Small intestine (tissue), 7 donors: ENCODE measurements around the gene JAKMIP1. TPM values are rescaled to one million over a fixed set of nuclear protein-coding genes. Genes with fewer than 3 reads are reported as not detected.

ENCODE experiments used
- DNase-seq, 2 donors: peaks; one replicate each; pipeline versions ENCODE4 v3.0.0 to v3.0.0-alpha.2; 2013
- FAIRE-seq: peaks from 2 replicates; lab custom pipeline; 2012; peaks lifted over from hg19 to GRCh38; lab: Jason Lieb, UNC
- H3K27ac ChIP-seq, 3 donors: one replicate each; pipeline ENCODE4 v1.5.1; 2013; ENCODE audit warnings: low read length in 2 of 3, mild to moderate bottlenecking in 2 of 3, control low read depth in 1 of 3, inconsistent platforms in 1 of 3, low read depth in 1 of 3, moderate library complexity in 1 of 3
- H3K27me3 ChIP-seq, 3 donors: one replicate each; pipeline ENCODE4 v1.6.1; 2013; ENCODE audit warnings: low read length in 3 of 3, inconsistent platforms in 1 of 3; ENCODE audit not compliant: control insufficient read depth in 3 of 3, insufficient read depth in 3 of 3
- H3K36me3 ChIP-seq, 3 donors: one replicate each; pipeline ENCODE4 v1.6.1; 2013; ENCODE audit warnings: low read length in 3 of 3, inconsistent platforms in 1 of 3, low read depth in 1 of 3, mild to moderate bottlenecking in 1 of 3, moderate library complexity in 1 of 3; ENCODE audit not compliant: control insufficient read depth in 3 of 3, insufficient read depth in 2 of 3
- H3K4me1 ChIP-seq, 3 donors: one replicate each; pipeline ENCODE4 v1.6.1; 2013; ENCODE audit warnings: low read length in 2 of 3, inconsistent platforms in 1 of 3, low read depth in 1 of 3, mild to moderate bottlenecking in 1 of 3, moderate library complexity in 1 of 3; ENCODE audit not compliant: control insufficient read depth in 3 of 3, insufficient read depth in 2 of 3
- H3K4me3 ChIP-seq, 3 donors: one replicate each; pipeline ENCODE4 v1.5.1; 2013; ENCODE audit warnings: low read length in 3 of 3, control low read depth in 1 of 3, inconsistent platforms in 1 of 3, low read depth in 1 of 3, mild to moderate bottlenecking in 1 of 3, moderate library complexity in 1 of 3
- H3K9me3 ChIP-seq, 2 donors: one replicate each; pipeline ENCODE4 v1.6.1; 2013; ENCODE audit warnings: low read depth in 1 of 2, low read length in 1 of 2; ENCODE audit not compliant: control insufficient read depth in 2 of 2, insufficient read depth in 1 of 2
- WGBS, 3 donors: extraction: QIAGEN DNeasy Blood & Tissue Kit; methylation state at CpG; one replicate each; pipeline ENCODE4 v1.1.7; 2013; 5-methylcytosine and 5-hydroxymethylcytosine counted together
- polyA plus RNA-seq, 4 donors: library from polyadenylated mRNA; stranded (reverse) in 3 of 4; unstranded in 1 of 4; fragments of 200-250 nt in 3 of 4; fragments of 120-200 nt in 1 of 4; gene quantifications; one replicate each; pipeline versions ENCODE4 v1.2.1 to v1.2.3, GENCODE V29; 2013
- donor health status: healthy with polysubstance abuse.
- donor health status: control.
- donor health status: control.
- donor health status: Bipolar disorder and iron deficiency.
- donor health status: healthy.

JAKMIP1 gene
- polyA plus RNA-seq, 4 donors = 0.25 to 1.8 (median 1.0) TPM

GRCh38 chr4:6132716-6133115 lies 67.6 kb downstream of the JAKMIP1 start:
- Histone ChIP-seq H3K27ac (no peak overlapping the region), H3K4me3 (no peak overlapping the region), H3K4me1 (no peaks in the 10 kb centered on the region), H3K9me3 (no peaks in the 10 kb centered on the region), H3K36me3 (no peaks in the 10 kb centered on the region), H3K27me3 (peaks cover 0 to 2% (median 0%) of the 10 kb centered on the region in 3 donors)
- DNase-seq = no peak
- no peak for FAIRE-seq
- 56 to 79% (median 63%) methylated on average over 2 of the region's 2 CpGs for WGBS, 3 donors

DNA sequence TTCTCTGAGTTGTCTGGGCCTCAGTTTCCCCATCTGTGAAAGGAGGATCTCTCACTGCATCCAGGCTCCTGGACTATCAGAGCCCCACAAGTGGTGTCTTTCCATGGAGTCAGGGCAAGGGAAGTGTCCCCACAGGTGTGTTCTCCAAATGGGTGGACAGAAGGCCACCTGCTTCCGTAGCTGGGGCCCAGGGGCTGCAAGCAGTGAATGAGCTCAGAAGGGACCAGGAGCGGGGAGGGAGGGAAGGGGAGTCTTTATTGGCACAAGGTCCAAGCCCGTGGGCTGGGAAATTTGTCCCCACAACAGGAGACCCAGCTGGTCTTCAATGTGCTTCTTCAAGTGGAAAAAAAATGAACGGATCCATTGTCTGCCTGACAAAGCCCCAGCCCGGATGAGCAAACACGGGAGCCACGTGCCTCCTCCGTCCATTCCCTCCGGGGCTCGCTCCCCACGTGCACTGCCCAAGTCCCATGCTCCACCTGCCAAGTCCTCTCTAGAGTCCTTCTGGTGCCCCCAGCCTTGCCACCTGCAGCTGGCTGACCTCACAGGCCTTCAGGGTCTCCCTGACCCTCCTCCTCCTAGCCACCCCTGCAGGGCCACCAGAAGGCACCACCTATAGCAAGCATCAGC lies 72.0 kb downstream of the JAKMIP1 start:
- H3K27me3 ChIP-seq = peaks cover 0 to 2% (median 0%) of the 10 kb centered on the region in 3 donors
- H3K27ac ChIP-seq = no peak overlapping the region
- H3K4me3 ChIP-seq = no peak overlapping the region
- no peaks in the 10 kb centered on the region for H3K36me3 ChIP-seq
- H3K4me1 ChIP-seq = no peaks in the 10 kb centered on the region
- 33 to 68% (median 36%) methylated on average over 11 of the region's 11 CpGs for WGBS, 3 donors
- H3K9me3 ChIP-seq = no peaks in the 10 kb centered on the region
- FAIRE-seq (no peak), DNase-seq (no peak)

GRCh38 chr4:6126971-6127745 lies 73.2 kb downstream of the JAKMIP1 start:
- FAIRE-seq = no peak

GRCh38 chr4:6125103-6125651 lies 75.2 kb downstream of the JAKMIP1 start:
- 59 to 64% (median 63%) methylated on average over 5 of the region's 5 CpGs for WGBS, 3 donors
- no peak for FAIRE-seq

More at GRCh38 chr4:6126971-6127745, 73.2 kb downstream of the JAKMIP1 start:
- Histone ChIP-seq H3K36me3 (no peaks in the 10 kb centered on the region), H3K27me3 (peaks cover 0 to 2% (median 0%) of the 10 kb centered on the region in 3 donors), H3K4me1 (no peaks in the 10 kb centered on the region), H3K27ac (no peak overlapping the region), H3K9me3 (no peaks in the 10 kb centered on the region), H3K4me3 (no peak overlapping the region)
- no peak for DNase-seq
- 76 to 83% (median 82%) methylated on average over 20 of the region's 20 CpGs for WGBS, 3 donors

GRCh38 chr4:6124386-6125102 lies 75.8 kb downstream of the JAKMIP1 start:
- no peak overlapping the region for H3K27ac ChIP-seq
- H3K9me3 ChIP-seq = no peaks in the 10 kb centered on the region
- FAIRE-seq = no peak
- no peak for DNase-seq
- H3K36me3 ChIP-seq = no peaks in the 10 kb centered on the region
- 88 to 93% (median 91%) methylated on average over 6 of the region's 6 CpGs for WGBS, 3 donors
- H3K4me3 ChIP-seq = no peak overlapping the region
- H3K4me1 ChIP-seq = no peaks in the 10 kb centered on the region
- H3K27me3 ChIP-seq = no peaks in the 10 kb centered on the region

More at GRCh38 chr4:6125103-6125651, 75.2 kb downstream of the JAKMIP1 start:
- Histone ChIP-seq H3K27ac (no peak overlapping the region), H3K4me3 (no peak overlapping the region), H3K36me3 (no peaks in the 10 kb centered on the region), H3K27me3 (peaks cover 0 to 2% (median 0%) of the 10 kb centered on the region in 3 donors), H3K4me1 (no peaks in the 10 kb centered on the region), H3K9me3 (no peaks in the 10 kb centered on the region)
- no peak for DNase-seq

DNA sequence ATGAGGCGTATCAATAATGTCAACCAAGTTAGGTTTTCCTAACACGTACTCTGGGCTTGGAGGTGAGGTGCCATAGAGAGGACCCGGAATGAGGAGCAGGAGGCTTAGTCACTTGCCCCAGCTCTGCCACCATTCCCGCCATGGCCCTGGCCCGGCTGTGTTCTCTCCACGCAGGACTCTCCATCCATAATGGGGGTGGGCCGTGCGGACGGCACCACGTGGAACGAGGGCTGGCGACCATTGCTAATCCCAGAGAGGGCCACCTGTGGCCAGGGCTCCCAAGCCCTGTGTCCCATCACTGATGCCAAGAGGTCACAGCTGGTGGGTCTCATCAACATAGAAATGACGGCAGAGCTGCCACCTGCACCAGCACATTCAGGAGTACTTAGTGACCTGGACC lies 76.4 kb downstream of the JAKMIP1 start:
- FAIRE-seq = no peak
- no peak overlapping the region for H3K27ac ChIP-seq
- no peak for DNase-seq
- no peaks in the 10 kb centered on the region for H3K27me3 ChIP-seq
- WGBS, 3 donors = 89 to 96% (median 93%) methylated on average over 13 of the region's 13 CpGs
- no peaks in the 10 kb centered on the region for H3K9me3 ChIP-seq
- H3K36me3 ChIP-seq = no peaks in the 10 kb centered on the region
- H3K4me1 ChIP-seq = no peaks in the 10 kb centered on the region
- no peak overlapping the region for H3K4me3 ChIP-seq

- DNase-seq (no peak), FAIRE-seq (no peak)
- Histone ChIP-seq H3K27ac (no peak overlapping the region), H3K4me1 (no peaks in the 10 kb centered on the region), H3K4me3 (no peak overlapping the region), H3K27me3 (no peaks in the 10 kb centered on the region), H3K36me3 (no peaks in the 10 kb centered on the region), H3K9me3 (no peaks in the 10 kb centered on the region)
- 66 to 73% (median 68%) methylated on average over 2 of the region's 2 CpGs for WGBS, 3 donors
These were observed 76.8 kb downstream of the JAKMIP1 start for GRCh38 chr4:6123541-6123940.

DNA sequence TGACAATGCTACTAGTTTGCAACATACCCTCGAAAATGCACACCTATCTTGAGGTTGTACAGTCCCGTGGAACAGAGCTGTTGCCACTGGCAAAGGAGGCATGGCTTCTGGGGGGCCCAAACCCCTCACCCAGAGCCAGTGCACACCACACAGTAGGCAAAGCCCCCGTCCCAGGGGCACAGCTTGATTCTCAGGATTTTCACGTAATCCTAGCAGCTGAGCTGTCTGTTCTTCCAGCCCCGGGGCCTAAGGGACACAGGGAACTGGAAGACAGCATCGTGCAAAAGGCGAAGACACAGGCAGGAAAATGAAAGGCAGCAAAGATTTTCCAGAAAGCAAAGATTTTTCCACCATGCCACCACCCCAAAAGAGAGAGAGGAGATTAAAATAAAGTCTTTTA lies 77.2 kb downstream of the JAKMIP1 start:
- WGBS, 3 donors = 71 to 80% (median 77%) methylated on average over 7 of the region's 7 CpGs
- no peak overlapping the region for H3K27ac ChIP-seq
- no peak overlapping the region for H3K4me3 ChIP-seq
- FAIRE-seq (no peak), DNase-seq (no peak)
- H3K9me3 ChIP-seq = no peaks in the 10 kb centered on the region
- no peaks in the 10 kb centered on the region for H3K36me3 ChIP-seq
- no peaks in the 10 kb centered on the region for H3K27me3 ChIP-seq
- H3K4me1 ChIP-seq = no peaks in the 10 kb centered on the region
